Astrocyte of the cerebellum (primary cell): ENCODE results near the gene FMNL1.

Experiments used
- DNase-seq: peaks from one replicate; pipeline ENCODE4 v3.0.0-alpha.2; 2011; ENCODE audit warnings: low read depth
- H3K4me3 ChIP-seq: 2 replicates; pipeline ENCODE4 v1.5.1; 2011; ENCODE audit warnings: mild to moderate bottlenecking, low read depth, low read length, moderate library complexity
- CTCF ChIP-seq: IDR thresholded peaks from 2 replicates; pipeline ENCODE4 v1.5.1; 2012; ENCODE audit warnings: low read length, low read depth, moderate library complexity, mild to moderate bottlenecking; ENCODE audit errors: missing control alignments
- in situ Hi-C: cut with HindIII; loops from 2 replicates; pipeline ENCODE4 v1.10.0; 2017; ENCODE audit warnings: low sequenced_read_pairs

FMNL1 gene

DNA sequence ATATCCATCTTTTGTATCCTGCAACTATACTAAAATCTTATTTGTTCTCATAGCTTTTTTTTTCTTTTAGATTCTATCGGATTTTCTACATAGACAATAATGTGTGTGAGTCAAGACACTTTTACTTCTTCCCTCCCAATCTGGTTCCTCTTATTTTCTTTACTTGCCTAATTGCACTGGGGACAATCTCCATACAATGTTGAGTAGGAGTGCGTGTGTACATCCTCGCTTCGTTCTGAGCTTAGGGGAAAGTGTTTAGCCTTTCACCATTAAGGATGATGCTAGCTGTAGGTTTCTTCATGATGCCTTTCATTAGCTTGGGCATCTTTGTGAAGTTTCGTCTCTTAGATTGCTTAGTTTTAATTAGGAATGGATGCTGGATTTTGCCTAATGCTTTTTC is 37.3 kb downstream of the FMNL1 start:
- H3K4me3 ChIP-seq = no peak overlapping the region
- no peak for TF ChIP-seq CTCF
- no peak for DNase-seq
- in situ Hi-C loops = no loop called here

DNA sequence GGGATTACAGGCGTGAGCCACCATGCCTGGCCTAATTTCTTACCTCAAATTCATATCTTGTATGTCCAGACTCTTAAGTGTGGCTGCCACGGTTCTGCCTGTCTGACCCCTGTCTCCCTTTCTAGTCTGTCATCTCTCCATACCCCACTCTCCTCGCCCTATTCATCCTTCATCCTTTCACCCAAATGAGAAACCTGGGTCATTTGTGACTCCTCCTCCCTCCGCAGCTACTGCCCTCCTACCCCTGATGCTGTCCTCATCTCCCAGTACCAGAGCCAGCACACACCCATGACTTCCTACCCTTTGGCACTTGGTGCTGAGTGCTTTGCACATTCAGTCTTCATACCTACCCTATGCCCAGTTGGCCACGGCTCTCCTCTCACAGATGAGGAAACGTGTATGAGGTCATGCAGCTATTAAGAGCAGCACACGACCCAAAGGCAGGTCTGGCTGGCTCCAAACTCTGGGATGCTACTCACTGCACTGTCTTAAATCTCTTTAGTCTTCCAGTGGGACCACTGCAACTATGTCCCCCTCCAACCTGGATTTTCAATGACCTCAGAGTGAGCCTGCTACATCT is 38.6 kb downstream of the FMNL1 start:
- no peak overlapping the region for H3K4me3 ChIP-seq
- TF ChIP-seq CTCF = no peak
- in situ Hi-C loops = no loop called here
- no peak for DNase-seq

- in situ Hi-C loops = no loop called here
- no peak for TF ChIP-seq CTCF
- H3K4me3 ChIP-seq = no peak within 1 kb of the TSS
- no peak for DNase-seq
These were observed 40.2 kb downstream of the FMNL1 start, which contains the start of gene SPATA32 for GRCh38 chr17:45261577-45262515. SPATA32 (minus strand) TSS chr17:45262094; CDS start chr17:45262016, 78 bp downstream.

DNA sequence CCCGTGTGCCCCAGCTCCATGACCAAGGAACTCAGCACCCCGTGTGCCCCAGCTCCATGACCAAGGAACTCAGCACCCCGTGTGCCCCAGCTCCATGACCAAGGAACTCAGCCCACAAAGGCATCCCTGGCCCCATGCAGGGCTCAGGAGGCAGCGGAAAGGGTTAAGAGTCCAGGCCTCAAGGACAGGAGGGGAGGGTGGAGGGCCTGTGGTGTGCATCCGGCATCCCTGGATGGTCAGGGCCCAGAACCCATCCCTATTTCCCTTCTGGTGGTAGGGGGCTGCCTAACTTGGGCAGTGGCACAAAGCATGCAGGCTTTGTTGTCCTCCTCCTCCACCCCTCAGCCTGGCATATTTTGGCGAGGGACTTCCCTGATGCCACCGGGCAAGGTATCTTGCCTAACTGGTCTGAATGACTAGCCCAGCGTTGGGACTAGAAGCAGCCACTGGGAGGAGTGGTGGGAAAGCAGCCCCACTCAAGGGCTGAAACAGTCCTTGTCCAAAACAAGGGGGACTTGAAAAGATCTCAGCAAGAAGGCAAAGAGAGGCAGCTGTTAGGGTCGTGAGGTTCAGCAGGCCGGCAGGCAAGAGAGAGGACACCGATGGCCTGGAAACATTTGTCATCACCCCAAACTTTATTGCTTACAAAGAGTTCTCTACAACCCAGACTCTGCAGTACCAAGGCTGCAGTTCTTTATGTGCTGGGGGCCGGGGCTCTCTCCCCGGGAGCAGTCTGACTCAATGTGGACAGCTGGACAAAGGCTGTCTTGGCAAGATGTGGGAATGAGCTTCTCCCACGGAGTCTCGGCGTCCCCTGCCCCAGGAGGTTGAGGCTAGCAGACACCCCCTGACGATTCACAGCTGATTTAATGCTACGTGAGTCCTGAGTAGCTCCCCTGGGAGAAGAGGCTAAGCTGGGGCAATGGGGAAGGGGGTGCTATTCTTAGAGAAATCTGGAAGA is 41.1 kb downstream of the FMNL1 start:
- in situ Hi-C loops = no loop called here
- peak; percentile 26 for TF ChIP-seq CTCF
- peak; percentile 36 for DNase-seq
- H3K4me3 ChIP-seq = no peak overlapping the region

DNA sequence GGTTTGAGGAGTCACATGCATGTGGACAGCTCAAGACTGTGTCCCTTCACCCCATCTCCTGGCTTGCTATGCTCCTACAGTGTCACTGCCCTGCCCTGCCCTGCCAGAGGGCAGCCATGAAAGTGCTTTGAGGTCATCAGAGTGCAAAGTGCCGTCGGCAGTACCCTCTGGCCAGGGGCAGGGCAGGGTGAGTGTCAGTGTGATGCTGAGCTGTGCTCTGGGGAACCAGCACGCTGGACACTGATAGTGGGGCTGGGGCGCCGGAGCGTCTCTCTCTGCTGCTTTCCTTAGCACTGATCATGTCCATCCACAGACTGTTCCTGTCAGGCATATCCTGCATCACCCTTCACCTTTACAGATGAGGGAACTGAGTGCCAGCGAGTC is 41.8 kb downstream of the FMNL1 start:
- no peak for DNase-seq
- no peak overlapping the region for H3K4me3 ChIP-seq
- no peak for TF ChIP-seq CTCF
- in situ Hi-C loops = no loop called here

GRCh38 chr17:45264430-45264829 is 42.7 kb downstream of the FMNL1 start:
- no peak overlapping the region for H3K4me3 ChIP-seq
- no peak for DNase-seq
- in situ Hi-C loops = no loop called here
- no peak for TF ChIP-seq CTCF
